DND-41 (cell line): ENCODE measurements around the gene GABBR1.

Experiments used
- CTCF ChIP-seq: IDR thresholded peaks from 2 replicates; pipeline ENCODE4 v1.5.1; 2012; ENCODE audit warnings: borderline replicate concordance, low read length, moderate library complexity, mild to moderate bottlenecking; ENCODE audit not compliant: poor library complexity, severe bottlenecking; ENCODE audit errors: extremely low read depth
- EZH2 ChIP-seq: IDR thresholded peaks from 3 replicates; pipeline ENCODE4 v1.6.1; 2012; ENCODE audit warnings: borderline replicate concordance, low read depth, mild to moderate bottlenecking, moderate library complexity, low read length, inconsistent platforms; ENCODE audit not compliant: severe bottlenecking

DNA sequence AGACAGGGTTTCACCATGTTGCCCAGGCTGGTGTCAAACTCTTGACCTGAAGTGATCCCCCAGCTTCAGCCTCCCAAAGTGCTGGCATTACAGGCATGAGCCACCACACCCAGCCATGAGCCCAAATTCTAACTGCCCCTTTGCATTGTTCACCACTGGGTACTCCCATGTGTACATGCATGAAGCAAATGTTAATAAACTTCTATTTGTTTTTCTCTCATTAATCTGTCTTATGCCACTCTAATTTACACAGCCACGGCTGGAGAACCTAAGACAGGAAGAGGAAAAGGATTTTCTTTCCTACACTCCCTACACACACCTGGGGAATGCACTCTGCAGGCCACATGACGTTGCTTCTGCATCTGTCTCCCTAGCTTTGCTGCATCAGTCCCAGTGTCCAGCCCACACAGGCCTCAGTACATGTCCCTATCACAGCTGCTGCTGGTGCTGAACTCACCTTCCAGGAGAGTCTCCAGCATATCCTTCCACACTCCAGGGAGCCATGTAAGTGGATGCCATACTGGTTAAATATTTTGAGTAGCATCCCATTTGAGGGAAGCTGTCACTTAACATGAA lies 34.7 kb downstream of the GABBR1 start:
- no peak for TF ChIP-seq CTCF
- no peak for TF ChIP-seq EZH2
